Measurements from ENCODE around the gene AKAP12.

AKAP12 gene

GRCh38 chr6:151240036-151240685 lies 394 bp downstream of the AKAP12 start:
- DNase-seq (ENCODE audit: low spot score), result no peak

GRCh38 chr6:151240791-151241642 lies 1.2 kb downstream of the AKAP12 start:
- no peak for DNase-seq (ENCODE audit: low spot score)

GRCh38 chr6:151241853-151242252 lies 2.1 kb downstream of the AKAP12 start:
- DNase-seq (ENCODE audit: low spot score), result no peak

- DNase-seq (ENCODE audit: low spot score), result no peak
Observed at GRCh38 chr6:151242420-151242861, 2.7 kb downstream of the AKAP12 start.

- no peak for DNase-seq (ENCODE audit: low spot score)
Observed at GRCh38 chr6:151243481-151243880, 3.7 kb downstream of the AKAP12 start.

GRCh38 chr6:151247490-151247889 lies 7.7 kb downstream of the AKAP12 start:
- no peak for DNase-seq (ENCODE audit: low spot score)

- no peak for DNase-seq (ENCODE audit: low spot score)
Observed at GRCh38 chr6:151248295-151248694, 8.5 kb downstream of the AKAP12 start.

- no peak for DNase-seq (ENCODE audit: low spot score)
Observed at GRCh38 chr6:151252634-151253033, 12.9 kb downstream of the AKAP12 start.

- DNase-seq (ENCODE audit: low spot score), result no peak
Observed at GRCh38 chr6:151254451-151255081, 14.8 kb downstream of the AKAP12 start.

GRCh38 chr6:151255811-151256210 lies 16.0 kb downstream of the AKAP12 start:
- DNase-seq (ENCODE audit: low spot score), result no peak

GRCh38 chr6:151257985-151258445 lies 18.2 kb downstream of the AKAP12 start:
- DNase-seq (ENCODE audit: low spot score), result no peak

- no peak for DNase-seq (ENCODE audit: low spot score)
Observed at GRCh38 chr6:151260205-151260604, 20.4 kb downstream of the AKAP12 start.

GRCh38 chr6:151263035-151263434 lies 23.3 kb downstream of the AKAP12 start:
- DNase-seq (ENCODE audit: low spot score), result no peak

- no peak for DNase-seq (ENCODE audit: low spot score)
Observed at GRCh38 chr6:151263967-151264366, 24.2 kb downstream of the AKAP12 start.

GRCh38 chr6:151265282-151265681 lies 25.5 kb downstream of the AKAP12 start:
- no peak for DNase-seq (ENCODE audit: low spot score)

- no peak for DNase-seq (ENCODE audit: low spot score)
Observed at GRCh38 chr6:151269321-151269995, 29.7 kb downstream of the AKAP12 start.

GRCh38 chr6:151275121-151275520 lies 35.4 kb downstream of the AKAP12 start:
- DNase-seq (ENCODE audit: low spot score), result no peak

GRCh38 chr6:151275566-151275965 lies 35.8 kb downstream of the AKAP12 start:
- no peak for DNase-seq (ENCODE audit: low spot score)

GRCh38 chr6:151276112-151276740 lies 36.5 kb downstream of the AKAP12 start:
- no peak for DNase-seq (ENCODE audit: low spot score)

- no peak for DNase-seq (ENCODE audit: low spot score)
Observed at GRCh38 chr6:151279891-151280290, 40.1 kb downstream of the AKAP12 start.

- no peak for DNase-seq (ENCODE audit: low spot score)
Observed at GRCh38 chr6:151280859-151281258, 41.1 kb downstream of the AKAP12 start.

GRCh38 chr6:151284012-151284411 lies 44.2 kb downstream of the AKAP12 start:
- no peak for DNase-seq (ENCODE audit: low spot score)
